GM03348 (cell line): ENCODE measurements around the gene PDE4DIP.
"Not testable (repeated sequence)": the region's sequence is repeated elsewhere in the genome, so short reads cannot be mapped to it uniquely, and the experiment has no call there.

Source experiments
- DNase-seq: peaks from one replicate; pipeline ENCODE4 v3.0.0; 2012; ENCODE audit warnings: low spot score

Gene PDE4DIP

DNA sequence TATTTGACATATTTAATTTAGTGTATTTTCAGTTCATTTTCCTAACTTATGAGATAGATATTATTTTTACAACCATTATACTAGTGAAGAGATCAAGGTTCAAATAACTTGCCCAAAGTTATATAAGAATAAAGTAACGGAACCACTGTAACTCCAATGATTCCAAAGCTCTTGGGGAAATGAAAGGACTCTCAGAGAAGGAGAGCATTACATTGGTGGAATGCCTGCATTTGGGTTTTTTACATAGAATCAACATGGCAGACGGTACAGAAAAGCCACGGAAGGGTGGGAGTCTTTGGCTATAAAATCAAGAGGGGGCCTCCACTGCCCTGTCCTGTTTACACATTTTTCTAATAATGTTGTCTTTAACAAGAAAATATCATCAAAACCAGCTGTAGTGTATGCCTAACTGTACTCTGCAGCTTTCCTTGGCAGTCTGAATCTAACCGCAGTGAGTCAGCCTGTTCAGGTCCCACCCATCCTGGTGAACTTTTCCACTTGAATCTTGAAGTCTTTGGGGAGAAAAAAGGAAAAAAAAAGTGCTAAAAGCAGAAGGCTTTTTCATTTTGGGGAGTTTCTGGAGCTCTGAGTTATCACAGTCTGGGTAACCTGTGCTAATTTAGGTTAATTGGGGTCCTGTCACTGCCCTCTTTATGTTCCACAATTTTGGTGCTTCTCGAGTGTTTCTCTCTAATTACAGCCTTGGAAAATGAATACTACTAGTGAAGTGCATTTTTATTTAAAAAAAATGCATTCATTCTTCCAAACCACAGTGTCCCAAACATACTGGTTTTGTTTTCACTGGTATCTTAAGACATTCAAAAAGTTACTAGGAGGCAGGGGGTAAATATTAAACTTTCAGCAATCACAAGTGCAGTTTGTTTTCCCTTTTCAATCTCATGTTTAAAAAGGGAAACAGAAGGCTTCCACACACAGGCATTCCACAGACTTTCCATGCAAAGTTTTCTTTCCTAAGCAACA, 30.5 kb downstream of the PDE4DIP start:
- DNase-seq: not testable (repeated sequence)

DNA sequence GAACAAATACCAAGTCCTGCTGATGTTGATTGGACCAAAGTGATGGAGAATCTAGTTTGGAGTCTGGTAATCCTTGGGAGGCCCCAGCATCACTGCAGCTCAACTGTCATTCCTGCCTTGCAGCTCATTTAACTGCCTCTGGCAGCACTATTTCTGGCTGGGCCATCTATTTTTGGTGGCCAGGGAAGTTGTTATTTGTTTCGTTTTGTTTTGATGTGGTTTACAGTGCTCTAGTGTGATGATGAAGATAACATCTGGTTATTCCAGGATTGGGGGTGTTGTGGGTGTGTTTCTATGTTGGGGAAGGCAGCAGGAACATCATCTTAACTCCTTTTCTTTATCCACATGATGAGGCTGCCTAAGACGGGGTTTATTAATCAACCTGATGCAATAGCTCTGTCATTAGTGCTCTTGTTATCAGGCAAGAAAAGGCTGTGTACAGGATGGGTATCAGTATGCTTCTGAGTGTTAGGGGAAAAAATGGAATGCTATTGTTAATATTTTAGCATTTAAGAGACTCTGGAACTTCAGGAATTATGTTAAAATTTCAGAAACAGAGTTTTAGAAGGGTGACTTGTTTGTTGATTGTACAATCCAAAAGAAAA, 35.7 kb downstream of the PDE4DIP start:
- not testable (repeated sequence) for DNase-seq

DNA sequence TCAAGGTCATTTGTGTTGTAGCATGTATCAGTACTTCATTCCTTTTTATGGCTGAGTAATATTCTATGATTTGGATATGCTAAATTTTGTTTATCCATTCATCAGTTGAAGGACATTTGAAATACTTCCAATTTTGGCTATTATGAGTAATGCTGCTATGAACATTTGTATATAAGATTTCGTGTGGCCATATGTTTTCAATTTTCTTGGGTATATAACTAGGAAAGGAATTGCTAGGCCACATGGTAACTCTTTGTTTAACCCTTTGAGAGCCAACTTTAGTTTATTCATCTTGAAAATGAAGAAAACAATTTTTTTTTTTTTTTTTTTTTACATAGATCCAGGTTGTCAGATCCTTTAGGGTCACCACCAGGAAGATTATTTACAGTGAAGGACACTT, 37.0 kb downstream of the PDE4DIP start:
- DNase-seq: not testable (repeated sequence)

DNA sequence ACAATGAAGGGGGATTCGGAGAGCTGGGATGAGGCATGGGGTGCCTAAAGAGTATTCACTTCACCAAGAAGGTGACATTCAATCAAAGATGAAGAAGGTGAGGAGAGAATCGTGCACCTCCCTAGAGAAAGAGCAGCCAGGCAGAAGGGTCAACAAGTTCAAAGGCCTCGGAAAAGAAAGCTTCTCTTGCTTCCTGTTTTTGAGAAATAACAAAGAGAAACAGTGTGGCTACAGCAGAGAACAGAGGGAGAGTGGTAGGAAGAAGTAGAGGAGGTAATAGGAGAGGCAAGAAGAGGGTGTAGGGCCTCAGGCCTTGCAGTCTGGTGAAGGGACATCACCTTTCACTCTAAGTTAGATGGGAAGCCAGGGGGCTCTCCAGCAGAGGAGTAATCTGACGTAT, 41.0 kb downstream of the PDE4DIP start:
- DNase-seq: not testable (repeated sequence)

DNA sequence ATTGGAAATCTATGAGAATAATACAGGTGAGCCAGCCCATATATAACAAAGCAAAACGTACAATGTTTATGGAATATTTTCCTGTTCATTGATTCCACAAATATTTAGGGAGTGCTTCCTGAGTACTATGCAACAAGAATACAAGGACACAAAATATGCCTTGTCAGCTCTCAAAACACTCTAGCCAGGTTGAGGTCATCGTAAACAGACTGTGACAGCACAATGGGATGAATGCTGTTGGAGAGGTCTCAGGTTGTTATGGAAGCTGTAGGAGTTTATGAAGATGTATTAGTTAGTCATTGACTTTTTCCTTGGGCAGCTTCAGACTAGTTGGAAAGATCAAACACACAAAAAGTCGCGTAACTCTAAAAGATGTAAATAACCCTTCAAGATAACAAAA, 42.1 kb downstream of the PDE4DIP start:
- DNase-seq: not testable (repeated sequence)

DNA sequence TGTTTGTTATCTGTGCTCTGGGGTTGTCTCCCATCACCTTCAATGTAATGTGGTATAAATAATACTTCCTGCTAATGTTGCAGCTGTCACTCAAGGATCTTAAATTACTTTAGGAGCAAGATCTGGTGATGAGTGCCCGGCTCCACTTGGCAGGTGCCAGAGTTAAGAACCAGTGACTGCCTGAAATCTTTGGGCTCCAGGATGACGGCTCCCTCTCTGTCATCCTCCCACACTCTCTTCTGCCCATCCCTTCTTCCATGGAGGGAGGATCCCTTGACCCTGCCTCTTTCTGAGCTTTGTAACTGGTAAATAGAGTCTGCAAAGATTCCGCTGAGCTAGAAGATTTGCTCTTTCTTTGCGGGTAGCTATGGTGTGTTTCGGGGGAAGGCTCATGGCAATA, 44.4 kb downstream of the PDE4DIP start:
- DNase-seq: not testable (repeated sequence)

DNA sequence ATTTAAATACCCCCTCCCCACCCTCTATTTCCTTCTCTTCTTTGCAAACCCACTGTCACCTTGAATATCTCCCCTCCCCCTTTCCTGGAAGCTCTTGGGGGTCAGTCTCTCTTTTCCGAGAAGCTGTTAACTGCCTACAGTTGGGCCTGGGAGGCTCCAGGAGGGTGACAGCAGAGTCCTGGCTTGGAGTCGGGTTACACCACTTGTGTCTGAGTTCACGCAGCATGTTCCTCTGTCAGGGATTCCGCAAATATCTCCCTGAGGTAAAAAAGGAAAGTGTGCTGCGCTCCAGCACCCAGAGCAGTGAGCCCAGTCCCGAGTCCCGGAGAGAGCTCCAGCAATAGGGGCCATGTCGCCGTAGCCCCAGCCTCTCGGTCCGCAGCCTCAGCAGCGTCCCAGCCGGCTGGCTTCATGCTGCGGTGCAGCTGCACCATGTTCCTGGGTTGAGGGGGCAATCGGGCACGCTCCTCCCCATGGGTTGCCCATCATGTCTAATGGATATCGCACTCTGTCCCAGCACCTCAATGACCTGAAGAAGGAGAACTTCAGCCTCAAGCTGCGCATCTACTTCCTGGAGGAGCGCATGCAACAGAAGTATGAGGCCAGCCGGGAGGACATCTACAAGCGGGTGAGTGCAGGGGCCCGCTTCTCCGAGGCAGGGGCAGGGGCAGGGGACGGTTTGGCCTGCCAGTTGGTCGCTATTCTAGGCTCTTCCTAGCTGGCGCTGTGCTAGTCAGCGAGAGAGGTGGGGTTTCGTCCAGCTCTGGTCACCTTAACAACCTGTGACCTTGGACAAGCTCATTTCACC, 45.2 kb downstream of the PDE4DIP start:
- not testable (repeated sequence) for DNase-seq

DNA sequence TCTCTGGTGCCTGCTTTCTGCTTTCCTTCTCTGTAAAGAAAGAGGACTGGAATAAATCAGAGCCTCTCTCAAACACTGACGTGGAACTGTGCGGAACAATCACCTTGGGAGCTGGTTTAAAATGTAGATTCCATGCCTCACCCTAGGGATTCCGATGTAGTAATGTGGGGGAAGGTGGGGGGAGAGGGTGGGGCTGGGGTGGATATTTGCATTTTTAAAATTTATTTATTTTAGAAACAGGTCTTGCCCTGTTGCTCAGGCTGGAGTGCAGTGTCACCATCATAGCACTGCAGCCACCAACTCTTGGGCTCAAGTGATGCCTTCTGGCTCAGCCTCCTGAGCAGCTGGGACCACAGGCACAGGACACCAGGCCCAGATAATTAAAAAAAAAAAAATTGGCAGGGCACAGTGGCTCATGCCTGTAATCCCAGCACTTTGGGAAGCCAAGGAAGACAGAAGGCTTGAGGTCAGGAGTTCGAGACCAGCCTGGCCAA, 45.9 kb downstream of the PDE4DIP start:
- DNase-seq: not testable (repeated sequence)

DNA sequence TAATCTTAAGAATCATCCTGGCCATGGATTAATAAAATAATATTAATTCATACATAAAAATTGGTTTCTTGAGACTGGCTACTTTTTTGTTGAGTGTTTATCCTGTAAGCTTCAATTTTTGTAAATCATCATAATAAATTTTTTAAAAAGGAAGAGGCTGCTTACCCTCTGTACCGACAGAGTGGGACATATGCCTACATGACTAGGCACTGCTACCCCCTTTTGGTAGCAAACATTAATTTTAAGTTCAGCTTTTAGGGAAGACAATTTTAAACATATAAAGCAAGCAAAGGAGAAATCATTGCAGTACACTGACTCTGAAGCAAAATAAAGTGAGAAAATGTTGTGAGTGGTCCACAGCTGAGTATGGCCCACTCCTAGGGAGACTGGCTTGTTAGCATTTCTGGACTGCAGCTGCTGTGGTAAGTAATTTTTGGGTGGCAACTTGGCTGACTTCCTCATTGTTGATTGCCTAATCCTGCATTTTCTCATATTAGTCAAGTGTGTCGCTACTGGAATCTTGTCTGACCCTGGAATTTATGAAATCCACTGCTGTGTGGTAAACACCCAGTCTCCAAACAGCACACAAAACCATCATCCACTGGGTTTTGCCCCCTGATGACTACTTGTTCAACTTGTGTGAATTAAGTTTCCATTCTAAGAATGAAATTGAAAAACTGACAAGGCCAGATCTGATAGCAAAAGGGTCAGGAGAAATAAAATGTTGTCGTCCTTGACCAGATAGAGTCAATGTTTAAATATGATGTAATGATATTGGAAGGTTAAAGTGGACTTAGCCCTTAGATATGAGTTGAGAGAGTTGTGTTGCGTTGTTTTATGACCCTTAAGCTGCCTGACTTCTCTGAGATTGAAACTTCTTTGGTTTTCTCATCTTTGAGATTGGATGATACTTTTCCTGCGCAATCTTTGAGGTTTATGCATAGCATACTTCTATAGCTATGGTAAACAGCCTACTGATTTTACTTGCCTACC, 50.4 kb downstream of the PDE4DIP start:
- DNase-seq: not testable (repeated sequence)

DNA sequence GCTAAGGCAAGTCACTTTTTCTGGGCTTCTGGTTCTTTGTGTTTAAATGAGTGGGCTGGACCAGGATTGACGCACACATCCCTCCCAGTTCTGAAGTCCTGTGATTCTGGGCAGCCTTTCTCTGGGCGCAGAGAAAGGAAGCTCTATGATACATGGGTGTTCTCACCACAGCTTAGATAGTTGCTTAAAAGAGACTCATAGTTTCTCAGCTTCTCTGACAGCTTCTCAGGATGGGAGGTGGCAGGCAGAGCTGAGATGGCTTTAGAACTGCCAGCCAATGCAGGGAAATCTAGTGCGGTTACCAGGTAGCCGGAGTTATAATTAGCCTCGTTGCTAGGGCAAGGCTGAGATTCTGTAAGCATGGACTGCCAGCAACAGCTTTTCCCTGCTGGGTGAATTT, 55.8 kb downstream of the PDE4DIP start:
- DNase-seq: not testable (repeated sequence)

DNA sequence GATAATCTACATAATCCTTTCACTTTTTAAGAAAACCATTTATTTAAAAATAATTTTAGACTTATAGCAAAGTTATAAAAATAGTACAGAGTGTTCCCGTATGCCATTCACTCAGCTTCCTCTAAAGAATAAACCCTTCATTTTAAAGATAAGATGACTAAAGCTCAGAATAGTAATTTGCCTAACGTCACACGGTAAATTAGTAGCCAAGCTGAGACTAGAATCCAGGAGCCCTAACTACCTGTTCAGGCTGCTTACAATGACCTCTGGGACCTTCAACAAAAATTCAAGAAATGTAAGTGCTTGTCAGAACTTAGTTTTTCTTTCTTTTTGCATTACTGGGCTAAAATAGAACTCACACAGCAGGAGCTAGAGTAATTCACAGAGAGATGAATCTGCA, 56.5 kb downstream of the PDE4DIP start:
- DNase-seq: not testable (repeated sequence)

DNA sequence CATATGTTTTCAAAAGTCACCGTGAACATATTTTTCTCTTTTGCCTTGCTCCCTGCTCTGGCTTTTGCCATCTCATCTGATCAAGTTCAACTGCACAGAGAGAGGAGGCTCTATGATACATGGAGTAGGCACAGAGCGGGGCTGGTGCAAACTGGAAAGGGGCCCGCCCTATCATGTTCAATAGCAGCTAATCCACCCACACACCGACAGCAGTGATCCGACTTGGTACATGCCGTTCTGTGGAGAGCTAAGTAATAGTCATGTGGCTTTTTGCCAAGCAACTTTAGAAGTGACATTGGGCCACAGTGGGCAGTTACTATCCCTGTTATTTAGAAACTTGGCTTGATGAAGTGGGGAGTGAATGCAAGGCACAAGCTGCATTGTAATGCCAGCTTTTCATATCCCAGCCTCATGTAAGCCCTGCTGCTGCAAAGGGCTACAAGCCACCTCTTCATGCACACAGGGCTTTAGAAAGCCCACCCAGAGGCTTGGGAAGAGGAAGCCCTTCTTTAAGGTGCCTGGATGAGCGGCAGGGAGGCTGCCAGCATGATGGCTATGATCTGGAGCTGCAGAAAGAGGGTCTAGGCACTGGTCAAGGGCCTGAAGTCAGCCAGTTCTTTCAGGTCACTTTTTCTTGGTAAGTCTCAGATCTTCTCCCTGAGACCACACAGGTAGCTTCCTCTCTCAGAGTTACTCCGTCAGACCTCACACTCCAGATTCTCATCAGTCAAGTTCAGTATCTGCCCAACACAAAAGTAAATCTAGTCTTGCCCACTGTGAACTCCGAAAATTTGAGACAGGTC, 57.1 kb downstream of the PDE4DIP start:
- not testable (repeated sequence) for DNase-seq

DNA sequence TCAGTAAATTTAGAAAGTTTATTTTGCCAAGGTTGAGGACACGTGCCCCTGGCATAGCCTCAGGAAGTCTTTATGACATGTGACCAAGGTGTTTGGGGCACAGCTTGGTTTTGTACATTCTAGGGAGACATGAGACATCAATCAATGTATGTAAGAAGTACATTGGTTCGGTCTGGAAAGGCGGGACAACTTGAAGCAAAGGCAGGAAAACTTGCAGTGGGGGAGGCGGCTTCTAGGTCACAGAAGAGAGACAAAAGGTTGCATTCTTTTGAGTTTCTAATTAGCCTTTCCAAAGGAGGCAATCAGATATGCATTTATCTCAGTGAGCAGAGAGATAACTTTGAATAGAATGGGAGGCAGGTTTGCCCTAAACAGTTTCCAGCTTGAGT, 57.7 kb downstream of the PDE4DIP start:
- not testable (repeated sequence) for DNase-seq

DNA sequence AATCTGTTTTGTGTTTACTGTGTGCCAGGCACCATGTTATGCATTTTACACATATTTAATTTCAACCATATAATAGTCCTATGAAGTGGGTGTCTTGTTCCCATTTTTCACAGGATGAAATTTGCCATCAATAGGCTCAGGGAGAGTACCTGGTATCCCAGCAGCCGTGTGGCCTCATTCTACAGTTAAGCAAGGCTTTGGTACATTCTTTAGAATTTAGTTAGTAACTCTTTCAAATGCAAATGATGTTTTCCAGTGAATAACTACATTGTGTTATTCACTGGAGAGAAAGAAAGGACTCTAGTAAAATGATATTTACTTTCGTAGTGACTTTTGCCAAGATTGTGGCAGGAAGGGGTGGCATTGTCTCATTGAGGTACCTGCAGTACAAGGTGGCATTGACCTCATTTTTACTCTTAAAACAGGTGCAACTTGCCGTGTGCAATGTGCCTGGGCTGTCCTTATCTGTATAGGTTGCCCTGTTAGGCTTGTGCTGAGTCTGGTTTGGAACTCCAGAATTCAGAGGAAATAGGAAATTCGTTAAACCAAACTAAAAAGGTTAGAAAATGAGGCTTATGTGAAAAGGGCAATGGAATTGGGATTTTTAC, 65.1 kb downstream of the PDE4DIP start:
- not testable (repeated sequence) for DNase-seq

DNA sequence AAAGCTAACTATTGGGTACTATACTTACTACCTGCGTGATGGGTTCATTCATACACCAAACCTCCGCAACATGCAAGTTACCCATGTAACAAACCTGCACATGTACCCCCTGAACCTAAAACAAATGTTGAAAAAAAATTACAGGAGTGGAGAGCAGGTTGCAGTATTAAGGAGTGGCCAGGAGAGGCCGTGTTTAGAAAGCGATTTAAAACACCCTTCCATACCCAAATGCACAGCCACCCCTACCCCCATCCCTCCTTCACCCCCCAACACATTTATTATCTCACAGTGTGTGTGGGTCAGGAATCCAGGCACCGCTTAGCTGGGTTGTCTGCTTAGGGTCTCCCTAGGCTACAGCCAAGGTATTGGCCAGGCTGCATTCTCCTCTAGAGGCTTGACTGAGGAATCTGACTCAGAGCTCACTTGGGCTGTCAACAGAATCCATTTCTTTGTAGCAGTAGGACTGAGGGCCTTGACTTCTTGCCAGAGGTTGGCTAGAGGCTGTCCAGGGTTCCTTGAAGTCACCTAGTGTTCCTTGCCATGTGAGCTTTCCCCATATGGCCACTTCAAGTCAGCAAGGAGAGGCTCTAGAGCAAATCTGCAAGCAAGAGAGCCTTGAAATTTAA, 67.2 kb downstream of the PDE4DIP start:
- not testable (repeated sequence) for DNase-seq

DNA sequence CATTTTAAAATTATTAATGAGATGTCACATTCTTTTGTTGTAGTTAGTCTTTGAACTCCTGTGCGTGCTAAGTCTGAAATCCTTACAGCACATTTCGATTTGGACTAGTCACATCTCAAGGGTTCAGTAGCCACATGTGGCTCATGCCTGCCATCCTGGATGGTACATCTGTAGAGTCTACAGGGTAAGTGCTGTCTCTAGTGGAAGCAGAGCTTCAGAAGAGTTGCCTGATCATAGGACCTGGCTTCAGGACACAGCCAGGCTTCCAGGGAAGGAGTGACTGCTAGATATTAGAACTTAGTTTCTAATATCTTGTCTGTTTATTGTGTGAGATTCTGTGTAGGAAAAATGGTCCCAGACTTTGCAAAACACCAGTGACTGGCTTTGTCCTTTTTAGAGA, 72.0 kb downstream of the PDE4DIP start:
- not testable (repeated sequence) for DNase-seq

DNA sequence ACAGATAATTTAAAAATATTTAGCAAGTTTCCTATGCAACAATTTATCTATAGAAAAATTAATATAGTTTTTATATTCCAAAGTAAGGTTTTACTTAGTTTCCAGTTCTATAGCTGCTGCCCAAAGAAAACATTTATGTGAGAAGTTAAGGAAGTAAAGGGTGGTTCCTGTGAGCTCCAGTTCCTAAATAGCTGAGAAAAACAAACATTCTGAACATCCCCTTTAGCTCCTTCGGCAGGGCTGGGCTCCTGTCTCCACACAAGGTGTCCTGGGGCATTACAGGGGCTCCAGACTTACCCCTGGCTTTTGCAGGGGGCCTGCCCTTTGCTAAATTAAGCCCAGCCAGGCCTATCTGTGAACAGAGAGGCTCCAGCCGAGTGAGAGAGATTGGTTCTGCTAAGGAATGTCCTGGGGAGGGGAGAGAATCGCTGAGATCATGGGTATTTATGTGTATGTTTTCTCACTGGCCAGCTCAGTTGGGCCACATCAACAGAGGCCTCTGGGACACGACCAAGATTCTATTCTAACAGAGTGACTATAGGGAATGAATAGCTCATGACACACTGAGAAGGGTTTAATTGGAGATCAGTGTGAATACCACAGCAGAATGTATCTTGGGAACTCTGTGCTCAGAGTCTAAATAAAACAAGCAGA, 72.6 kb downstream of the PDE4DIP start:
- DNase-seq: not testable (repeated sequence)

DNA sequence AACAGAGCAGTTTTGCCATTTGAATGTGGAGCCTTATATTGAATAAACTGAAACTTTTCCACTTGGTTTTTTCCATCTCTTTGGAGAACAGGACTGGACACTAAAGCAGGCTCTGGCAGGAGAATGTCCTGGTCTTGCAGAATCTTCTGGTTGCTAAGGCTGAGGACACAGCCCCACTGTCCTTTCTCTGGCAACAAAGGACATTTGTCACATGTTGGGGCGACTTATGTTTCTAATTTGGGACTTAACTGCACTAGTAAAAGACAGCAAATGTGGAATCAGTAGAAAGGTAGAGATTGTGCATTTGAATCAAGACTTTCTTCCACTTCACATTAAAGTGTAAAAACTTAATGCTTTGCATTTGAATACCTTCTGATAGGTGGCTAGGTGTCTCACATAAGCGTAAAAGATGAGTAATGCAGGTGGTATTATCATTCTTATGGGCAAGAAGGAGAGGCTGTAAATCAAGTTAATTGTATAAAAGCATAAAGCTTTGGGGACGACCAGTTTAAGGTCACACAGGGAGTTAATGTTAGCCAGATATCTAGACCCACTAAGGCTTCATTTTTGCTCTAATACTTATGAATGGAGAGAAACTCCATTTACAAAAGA, 74.7 kb downstream of the PDE4DIP start:
- not testable (repeated sequence) for DNase-seq
